DND-41 (cell line): ENCODE measurements around the gene CDC42SE1.
"Not testable (repeated sequence)": the region's sequence is repeated elsewhere in the genome, so short reads cannot be mapped to it uniquely, and the experiment has no call there.

Experiments used
- ATAC-seq: fragments of 200-7000 bp; cut with Tn5 transposase; 3 replicates; pipeline ENCODE4 v1.9.1; 2021; ENCODE audit warnings: low read depth; ENCODE audit not compliant: insufficient read depth
- DNase-seq: peaks from one replicate; pipeline ENCODE4 v3.0.0-alpha.2; 2020
- H2AFZ ChIP-seq: 2 replicates; pipeline ENCODE4 v1.6.0; 2012; ENCODE audit warnings: low read depth, low read length
- H3K27ac ChIP-seq: 2 replicates; pipeline ENCODE4 v1.5.1; 2012; ENCODE audit warnings: low read length, inconsistent platforms
- H3K27me3 ChIP-seq: fragments of 200-600 bp; sonication (generic); 2 replicates; pipeline ENCODE4 v1.6.0; 2012; ENCODE audit warnings: low read length, mild to moderate bottlenecking, inconsistent platforms; ENCODE audit not compliant: insufficient read depth, poor library complexity
- H3K36me3 ChIP-seq: 2 replicates; pipeline ENCODE4 v1.5.1; 2012; ENCODE audit warnings: low read length, inconsistent platforms; ENCODE audit not compliant: insufficient read depth
- H3K4me1 ChIP-seq: 2 replicates; pipeline ENCODE4 v1.5.1; 2012; ENCODE audit warnings: mild to moderate bottlenecking, low read length; ENCODE audit not compliant: insufficient read depth
- H3K4me2 ChIP-seq: 2 replicates; pipeline ENCODE4 v1.6.0; 2012; ENCODE audit warnings: mild to moderate bottlenecking, moderate library complexity, low read length, inconsistent platforms; ENCODE audit not compliant: insufficient read depth
- H3K4me3 ChIP-seq, 2 experiments: fragments of 200-600 bp in 1 of 2; shearing (Covaris generic) in 1 of 2; 2 replicates each; pipeline ENCODE4 v1.5.1; 2012 to 2016; ENCODE audit warnings: inconsistent platforms in 2 of 2, low read length in 2 of 2, mild to moderate bottlenecking in 2 of 2, low read depth in 1 of 2, moderate library complexity in 1 of 2
- H3K79me2 ChIP-seq: 2 replicates; pipeline ENCODE4 v1.6.0; 2012; ENCODE audit warnings: low read length, inconsistent platforms; ENCODE audit not compliant: insufficient read depth
- H3K9ac ChIP-seq: 2 replicates; pipeline ENCODE4 v1.6.0; 2012; ENCODE audit warnings: low read depth, mild to moderate bottlenecking, inconsistent platforms, low read length, moderate library complexity
- H3K9me3 ChIP-seq: 2 replicates; pipeline ENCODE4 v1.5.1; 2012; ENCODE audit warnings: low read length, moderate library complexity, mild to moderate bottlenecking, inconsistent platforms; ENCODE audit not compliant: insufficient read depth, severe bottlenecking
- H4K20me1 ChIP-seq: 2 replicates; pipeline ENCODE4 v1.6.0; 2012; ENCODE audit warnings: low read length; ENCODE audit not compliant: insufficient read depth
- CTCF ChIP-seq: IDR thresholded peaks from 2 replicates; pipeline ENCODE4 v1.5.1; 2012; ENCODE audit warnings: borderline replicate concordance, low read length, moderate library complexity, mild to moderate bottlenecking; ENCODE audit not compliant: poor library complexity, severe bottlenecking; ENCODE audit errors: extremely low read depth
- EZH2 ChIP-seq: IDR thresholded peaks from 3 replicates; pipeline ENCODE4 v1.6.1; 2012; ENCODE audit warnings: borderline replicate concordance, low read depth, mild to moderate bottlenecking, moderate library complexity, low read length, inconsistent platforms; ENCODE audit not compliant: severe bottlenecking

The CDC42SE1 gene

DNA sequence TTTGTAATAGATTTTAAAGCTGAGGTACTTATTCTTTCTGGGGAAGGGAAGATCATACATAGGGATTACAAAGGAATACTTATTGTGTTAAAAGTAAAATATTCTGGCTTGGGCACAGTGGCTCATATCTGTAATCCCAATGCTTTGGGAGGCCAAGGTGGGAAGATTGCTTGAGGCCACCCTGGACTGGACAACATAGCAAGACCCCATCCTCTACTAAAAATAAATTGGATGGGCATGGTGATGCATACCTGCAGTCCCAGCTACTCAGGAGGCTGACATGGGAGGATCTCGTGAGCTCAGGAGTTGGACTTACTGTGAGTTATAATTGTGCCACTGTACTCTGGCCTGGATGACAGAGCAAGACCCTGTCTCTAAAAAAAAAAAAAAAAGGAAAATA lies 38.7 kb upstream of the CDC42SE1 start:
- H3K36me3 ChIP-seq: peaks cover 4% of the 10 kb centered on the region
- no peak overlapping the region for H2AFZ ChIP-seq
- no peak overlapping the region for H3K27ac ChIP-seq
- H4K20me1 ChIP-seq: no peaks in the 10 kb centered on the region
- no peaks in the 10 kb centered on the region for H3K79me2 ChIP-seq
- no peak for DNase-seq
- H3K4me3 ChIP-seq: no peak overlapping the region
- H3K4me1 ChIP-seq: no peaks in the 10 kb centered on the region
- no peaks in the 10 kb centered on the region for H3K27me3 ChIP-seq
- no peak overlapping the region for H3K4me2 ChIP-seq
- TF ChIP-seq EZH2 (no peak), CTCF (no peak)
- no peak for ATAC-seq
- H3K9ac ChIP-seq: no peak overlapping the region
- no peaks in the 10 kb centered on the region for H3K9me3 ChIP-seq

DNA sequence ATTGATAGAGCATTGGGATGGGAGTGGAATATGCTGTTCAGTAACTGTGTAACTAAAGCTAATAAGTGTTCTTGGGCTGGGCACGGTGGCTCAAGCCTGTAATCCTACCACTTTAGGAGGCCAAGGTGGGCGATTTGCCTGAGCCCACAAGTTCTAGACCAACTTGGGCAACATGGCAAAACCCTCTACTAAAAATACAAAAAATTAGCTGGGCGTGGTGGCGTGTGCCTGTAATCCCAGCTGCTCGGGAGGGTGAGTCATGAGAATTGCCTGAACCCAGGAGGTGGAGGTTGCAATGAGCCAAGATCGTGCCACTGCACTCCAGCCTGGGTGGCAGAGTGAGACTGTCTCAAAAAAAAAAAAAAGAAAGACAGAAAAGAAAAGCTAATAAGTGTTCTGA lies 38.0 kb upstream of the CDC42SE1 start:
- not testable (repeated sequence) for H3K4me3 ChIP-seq, H2AFZ ChIP-seq, H3K4me2 ChIP-seq, H3K9me3 ChIP-seq, H4K20me1 ChIP-seq, H3K9ac ChIP-seq, ATAC-seq, DNase-seq, H3K27me3 ChIP-seq, H3K79me2 ChIP-seq, H3K27ac ChIP-seq, H3K4me1 ChIP-seq, H3K36me3 ChIP-seq

DNA sequence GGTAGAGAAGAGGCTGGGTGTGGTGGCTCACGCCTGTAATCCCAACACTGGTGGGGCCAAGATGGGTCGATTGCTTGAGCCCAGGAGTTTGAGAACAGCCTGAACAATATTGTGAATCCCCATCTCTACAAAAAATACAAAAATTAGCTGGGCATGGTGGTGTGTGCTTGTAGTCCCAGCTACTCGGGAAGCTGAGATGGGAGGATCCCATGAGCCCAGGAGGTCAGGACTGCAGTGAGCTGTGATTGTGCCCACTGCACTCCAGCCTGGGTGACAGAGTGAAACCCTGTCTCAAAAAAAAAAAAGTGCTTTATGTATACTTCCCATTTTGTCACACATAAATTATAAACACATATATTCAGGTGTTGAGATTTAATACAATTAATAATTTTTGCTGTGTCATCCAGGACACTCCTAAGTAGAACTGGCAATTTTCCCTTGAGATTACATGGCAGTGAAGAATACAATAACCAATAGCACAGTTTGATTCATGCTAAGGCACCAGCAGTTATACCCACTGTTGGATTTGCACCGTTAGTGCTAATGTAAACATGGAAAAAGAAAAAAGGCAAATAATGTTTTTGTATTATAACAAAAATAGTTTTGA lies 26.6 kb upstream of the CDC42SE1 start:
- Histone ChIP-seq H3K9me3 (no peaks in the 10 kb centered on the region), H3K4me1 (no peaks in the 10 kb centered on the region), H3K36me3 (peaks cover 4% of the 10 kb centered on the region; the same call in 1 of the 2 replicates), H3K4me3 (no peak overlapping the region), H3K27ac (no peak overlapping the region), H3K79me2 (no peaks in the 10 kb centered on the region), H3K4me2 (no peak overlapping the region), H2AFZ (no peak overlapping the region), H4K20me1 (no peaks in the 10 kb centered on the region), H3K27me3 (no peaks in the 10 kb centered on the region), H3K9ac (no peak overlapping the region)
- ATAC-seq: no peak
- DNase-seq: no peak
- TF ChIP-seq EZH2 (no peak), CTCF (no peak)

DNA sequence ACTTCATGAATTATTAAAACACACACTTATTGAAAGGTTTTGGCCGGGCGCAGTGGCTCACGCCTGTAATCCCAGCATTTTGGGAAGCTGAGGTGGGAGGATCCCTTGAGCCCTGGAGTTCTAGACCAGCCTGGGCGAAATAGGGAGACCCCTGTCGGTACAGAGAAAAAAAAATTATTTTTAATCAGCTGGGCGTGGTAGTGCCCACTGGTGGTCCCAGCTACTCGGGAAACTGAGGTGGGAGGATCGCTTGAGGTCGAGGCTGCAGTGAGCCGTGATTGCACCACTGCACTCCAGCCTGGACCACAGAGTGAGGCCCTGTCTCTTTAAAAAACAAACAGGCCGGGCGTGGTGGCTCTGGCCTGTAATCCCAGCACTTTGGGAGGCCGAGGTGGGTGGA lies 12.8 kb upstream of the CDC42SE1 start:
- no peak overlapping the region for H3K4me3 ChIP-seq
- TF ChIP-seq EZH2 (no peak), CTCF (no peak)

More for the DNA sequence above, 12.8 kb upstream of the CDC42SE1 start:
- Histone ChIP-seq H3K4me1 (peaks cover 36% of the 10 kb centered on the region), H3K27me3 (no peaks in the 10 kb centered on the region), H3K4me2 (peak overlapping the region; percentile 78; the same call in 1 of the 2 replicates), H3K9ac (no peak overlapping the region), H3K27ac (no peak overlapping the region), H4K20me1 (no peaks in the 10 kb centered on the region), H3K9me3 (no peaks in the 10 kb centered on the region), H3K79me2 (peaks cover 49% of the 10 kb centered on the region), H2AFZ (no peak overlapping the region), H3K36me3 (peaks cover 32% of the 10 kb centered on the region)
- ATAC-seq: no peak
- no peak for DNase-seq
